GM12865 (cell line): ENCODE data around the gene AGTPBP1.

Experiments used
- DNase-seq: peaks from one replicate; pipeline ENCODE4 v3.0.0; 2010; ENCODE audit warnings: low read depth
- H3K4me3 ChIP-seq: 2 replicates; pipeline ENCODE4 v1.5.1; 2011; ENCODE audit warnings: mild to moderate bottlenecking, low read depth, low read length, control low read depth
- TF ChIP-seq, protein P1 (sequence below): IDR thresholded peaks from 2 replicates; pipeline ENCODE4 v1.5.1; 2011; ENCODE audit warnings: low read length, control low read depth, low read depth, inconsistent platforms; ENCODE audit not compliant: insufficient read depth; ENCODE audit errors: missing control alignments

Gene AGTPBP1

GRCh38 chr9:85543196-85543595 lies 198.6 kb downstream of the AGTPBP1 start:
- DNase-seq: no peak
- TF ChIP-seq, protein P1, sequence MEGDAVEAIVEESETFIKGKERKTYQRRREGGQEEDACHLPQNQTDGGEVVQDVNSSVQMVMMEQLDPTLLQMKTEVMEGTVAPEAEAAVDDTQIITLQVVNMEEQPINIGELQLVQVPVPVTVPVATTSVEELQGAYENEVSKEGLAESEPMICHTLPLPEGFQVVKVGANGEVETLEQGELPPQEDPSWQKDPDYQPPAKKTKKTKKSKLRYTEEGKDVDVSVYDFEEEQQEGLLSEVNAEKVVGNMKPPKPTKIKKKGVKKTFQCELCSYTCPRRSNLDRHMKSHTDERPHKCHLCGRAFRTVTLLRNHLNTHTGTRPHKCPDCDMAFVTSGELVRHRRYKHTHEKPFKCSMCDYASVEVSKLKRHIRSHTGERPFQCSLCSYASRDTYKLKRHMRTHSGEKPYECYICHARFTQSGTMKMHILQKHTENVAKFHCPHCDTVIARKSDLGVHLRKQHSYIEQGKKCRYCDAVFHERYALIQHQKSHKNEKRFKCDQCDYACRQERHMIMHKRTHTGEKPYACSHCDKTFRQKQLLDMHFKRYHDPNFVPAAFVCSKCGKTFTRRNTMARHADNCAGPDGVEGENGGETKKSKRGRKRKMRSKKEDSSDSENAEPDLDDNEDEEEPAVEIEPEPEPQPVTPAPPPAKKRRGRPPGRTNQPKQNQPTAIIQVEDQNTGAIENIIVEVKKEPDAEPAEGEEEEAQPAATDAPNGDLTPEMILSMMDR: no peak
- no peak overlapping the region for H3K4me3 ChIP-seq

DNA sequence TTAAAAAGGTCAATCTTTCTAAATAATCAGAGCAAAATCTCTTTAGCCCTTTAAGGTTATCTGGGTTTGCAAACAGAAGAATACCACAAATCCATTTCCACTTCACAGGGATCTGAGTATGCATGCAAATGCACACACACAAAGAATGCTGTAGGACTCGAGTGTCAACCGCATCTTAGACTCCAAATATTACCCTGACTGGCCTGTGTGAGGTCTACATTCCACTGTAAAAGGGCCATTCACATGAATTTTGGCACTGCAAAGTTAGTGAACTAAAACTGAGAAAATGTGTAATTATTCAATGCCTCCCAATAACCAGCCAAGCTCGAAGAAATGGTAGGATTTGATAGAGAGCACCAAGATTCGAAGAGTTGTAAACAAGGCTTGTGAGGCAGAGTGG lies 199.9 kb downstream of the AGTPBP1 start:
- no peak overlapping the region for H3K4me3 ChIP-seq
- TF ChIP-seq, protein P1: no peak
- DNase-seq: no peak

GRCh38 chr9:85536514-85536913 lies 205.2 kb downstream of the AGTPBP1 start:
- no peak overlapping the region for H3K4me3 ChIP-seq
- TF ChIP-seq, protein P1: no peak
- DNase-seq: no peak

DNA sequence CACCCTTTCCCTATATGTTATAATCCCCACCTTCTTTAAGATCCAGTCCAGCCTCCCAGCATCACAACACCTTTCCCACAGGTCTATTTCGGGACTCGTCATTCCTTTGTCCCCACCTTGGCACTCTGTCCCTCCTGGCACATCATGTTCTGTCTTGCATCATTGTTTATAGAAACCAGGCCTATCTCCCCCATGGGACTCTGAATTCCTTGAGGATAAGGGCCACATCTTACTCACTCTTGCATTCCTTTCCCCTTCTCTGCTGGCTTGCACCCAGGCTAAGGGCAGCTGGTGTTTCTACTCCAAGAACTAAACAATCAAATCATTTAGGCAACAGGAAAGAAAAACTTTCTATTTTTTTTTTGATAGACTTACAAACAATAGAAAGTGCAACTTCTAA lies 205.7 kb downstream of the AGTPBP1 start:
- TF ChIP-seq, protein P1: no peak
- no peak overlapping the region for H3K4me3 ChIP-seq
- DNase-seq: no peak

- DNase-seq: no peak
- TF ChIP-seq, protein P1: no peak
- H3K4me3 ChIP-seq: no peak overlapping the region
Observed at GRCh38 chr9:85534340-85534739, 207.4 kb downstream of the AGTPBP1 start.

DNA sequence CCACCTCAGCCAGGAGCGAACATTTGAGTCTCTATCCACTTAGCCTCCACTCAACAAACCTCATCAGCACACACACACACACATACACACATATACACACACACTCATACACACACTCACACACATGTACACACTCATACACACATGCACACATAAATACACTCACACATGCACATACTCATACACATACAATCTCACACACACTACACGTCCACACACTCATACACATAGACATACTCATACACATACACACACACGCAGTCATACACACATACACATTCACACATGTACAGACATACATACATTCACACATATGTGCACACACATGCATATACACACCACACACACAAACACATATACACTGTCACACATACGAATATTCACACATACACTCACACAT lies 208.2 kb downstream of the AGTPBP1 start:
- TF ChIP-seq, protein P1: no peak
- no peak for DNase-seq
- no peak overlapping the region for H3K4me3 ChIP-seq

DNA sequence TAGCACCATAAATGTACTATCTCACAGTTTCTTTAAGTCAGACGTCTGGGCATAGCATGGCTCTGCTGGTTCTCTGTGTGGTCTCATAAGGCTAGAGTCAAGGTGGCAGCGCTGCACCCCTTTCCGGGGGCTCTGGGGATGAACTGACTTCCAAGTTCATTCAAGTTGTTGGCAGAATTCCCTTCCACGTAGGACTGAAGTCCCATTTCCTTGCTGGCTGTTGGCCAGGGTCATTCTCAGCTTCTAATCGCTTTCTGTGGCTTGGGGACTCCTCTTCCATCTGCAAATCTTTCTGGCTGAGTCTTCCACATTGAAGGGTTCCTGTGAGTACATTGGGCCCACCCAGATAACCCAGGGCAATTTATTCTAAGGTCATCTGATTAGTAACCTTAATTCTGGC lies 211.0 kb downstream of the AGTPBP1 start:
- H3K4me3 ChIP-seq: no peak overlapping the region
- TF ChIP-seq, protein P1: no peak
- DNase-seq: no peak
